GM21528 (cell line): ENCODE measurements around the gene SFXN5.
"Not testable (repeated sequence)": the region's sequence is repeated elsewhere in the genome, so short reads cannot be mapped to it uniquely, and the experiment has no call there.

Source experiments
- ATAC-seq: cut with Tn5 transposase; IDR thresholded peaks from one replicate; pipeline ENCODE4 v1.9.1; 2021; ENCODE audit warnings: mild to moderate bottlenecking, moderate library complexity; ENCODE audit not compliant: unreplicated experiment, low FRiP score

SFXN5 gene, protein sequence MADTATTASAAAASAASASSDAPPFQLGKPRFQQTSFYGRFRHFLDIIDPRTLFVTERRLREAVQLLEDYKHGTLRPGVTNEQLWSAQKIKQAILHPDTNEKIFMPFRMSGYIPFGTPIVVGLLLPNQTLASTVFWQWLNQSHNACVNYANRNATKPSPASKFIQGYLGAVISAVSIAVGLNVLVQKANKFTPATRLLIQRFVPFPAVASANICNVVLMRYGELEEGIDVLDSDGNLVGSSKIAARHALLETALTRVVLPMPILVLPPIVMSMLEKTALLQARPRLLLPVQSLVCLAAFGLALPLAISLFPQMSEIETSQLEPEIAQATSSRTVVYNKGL

DNA sequence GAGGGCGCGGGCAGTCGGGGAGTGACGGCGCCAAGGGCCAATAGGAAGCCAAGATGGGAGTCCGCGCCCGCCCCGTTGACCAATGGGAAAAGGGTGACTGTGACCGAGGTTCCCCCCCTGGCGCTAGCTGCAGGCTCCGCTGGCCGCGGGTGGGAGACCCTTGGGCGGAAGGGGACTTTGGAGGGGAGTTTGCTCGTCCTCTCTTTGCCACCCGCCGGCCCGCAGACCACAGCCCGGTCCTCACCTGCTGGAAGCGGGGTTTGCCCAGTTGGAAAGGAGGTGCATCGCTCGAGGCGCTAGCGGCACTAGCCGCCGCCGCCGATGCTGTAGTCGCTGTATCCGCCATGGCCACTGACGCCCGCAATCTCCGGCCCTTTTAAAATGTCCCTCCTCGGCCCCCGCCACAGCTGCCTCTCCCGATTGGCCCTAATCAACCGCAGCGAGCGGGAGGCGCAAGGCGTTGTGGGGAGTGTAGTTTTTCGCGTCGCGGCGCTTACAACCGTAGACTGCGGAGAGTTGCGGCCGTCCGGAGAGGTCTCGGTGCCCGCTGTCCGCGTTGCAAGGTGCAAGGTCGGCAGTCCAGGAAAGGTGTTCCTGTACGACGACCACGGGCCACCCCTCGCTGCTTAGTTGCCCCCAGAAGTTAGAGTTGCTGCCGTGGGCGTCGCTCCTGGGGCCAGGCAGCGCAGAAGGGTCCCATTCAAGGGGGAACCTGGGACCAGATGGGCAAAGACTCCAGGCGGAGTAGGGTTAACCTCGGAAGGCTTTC, at the start of gene SFXN5:
SFXN5 (minus strand) TSS at position 353 of the 769 bp plus-strand sequence; CDS start at position 346, 7 bp downstream.
- ATAC-seq = peak; percentile 93

DNA sequence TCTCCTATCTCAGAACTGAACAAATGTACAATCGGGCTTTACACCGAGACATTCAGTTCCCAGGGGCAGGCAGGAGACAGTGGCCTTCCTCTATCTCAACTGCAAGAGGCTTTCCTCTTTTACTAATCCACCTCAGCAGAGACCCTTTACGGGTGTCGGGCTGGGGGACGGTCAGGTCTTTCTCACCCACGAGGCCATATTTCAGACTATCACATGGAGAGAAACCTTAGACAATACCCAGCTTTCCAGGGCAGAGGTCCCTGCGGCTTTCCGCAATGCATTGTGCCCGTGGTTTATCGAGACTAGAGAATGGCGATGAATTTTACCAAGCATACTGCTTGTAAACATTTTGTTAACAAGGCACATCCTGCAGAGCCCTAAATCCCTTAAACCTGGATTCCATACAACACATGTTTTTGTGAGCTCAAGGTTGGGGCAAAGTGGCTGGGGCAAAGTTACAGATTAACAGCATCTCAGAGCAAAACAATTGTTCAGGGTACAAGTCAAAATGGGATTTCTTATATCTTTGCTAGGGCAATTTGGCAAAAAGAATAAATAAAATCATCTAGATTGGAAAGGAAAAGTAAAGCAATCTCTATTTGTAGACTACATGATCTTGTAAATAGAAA, 48.2 kb upstream of the SFXN5 start:
- not testable (repeated sequence) for ATAC-seq

DNA sequence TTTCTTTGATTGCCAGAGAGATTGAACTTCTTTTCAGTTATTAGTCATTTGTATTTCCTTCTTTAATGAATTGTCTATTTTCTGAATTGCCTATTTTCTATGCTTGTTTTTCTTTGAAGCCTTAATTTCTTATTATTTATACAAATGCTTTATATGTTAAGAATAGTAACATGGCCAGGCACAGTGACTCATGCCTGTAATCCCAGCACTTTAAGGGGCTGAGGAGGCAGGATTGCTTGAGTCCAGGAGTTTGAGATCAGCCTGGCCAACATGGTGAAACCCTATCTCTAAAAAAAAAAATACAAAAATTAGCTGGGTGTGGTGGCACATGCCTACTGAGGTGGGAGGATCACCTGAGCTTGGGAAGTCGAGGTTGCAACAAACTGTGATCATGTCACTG, 45.9 kb upstream of the SFXN5 start:
- no peak for ATAC-seq

DNA sequence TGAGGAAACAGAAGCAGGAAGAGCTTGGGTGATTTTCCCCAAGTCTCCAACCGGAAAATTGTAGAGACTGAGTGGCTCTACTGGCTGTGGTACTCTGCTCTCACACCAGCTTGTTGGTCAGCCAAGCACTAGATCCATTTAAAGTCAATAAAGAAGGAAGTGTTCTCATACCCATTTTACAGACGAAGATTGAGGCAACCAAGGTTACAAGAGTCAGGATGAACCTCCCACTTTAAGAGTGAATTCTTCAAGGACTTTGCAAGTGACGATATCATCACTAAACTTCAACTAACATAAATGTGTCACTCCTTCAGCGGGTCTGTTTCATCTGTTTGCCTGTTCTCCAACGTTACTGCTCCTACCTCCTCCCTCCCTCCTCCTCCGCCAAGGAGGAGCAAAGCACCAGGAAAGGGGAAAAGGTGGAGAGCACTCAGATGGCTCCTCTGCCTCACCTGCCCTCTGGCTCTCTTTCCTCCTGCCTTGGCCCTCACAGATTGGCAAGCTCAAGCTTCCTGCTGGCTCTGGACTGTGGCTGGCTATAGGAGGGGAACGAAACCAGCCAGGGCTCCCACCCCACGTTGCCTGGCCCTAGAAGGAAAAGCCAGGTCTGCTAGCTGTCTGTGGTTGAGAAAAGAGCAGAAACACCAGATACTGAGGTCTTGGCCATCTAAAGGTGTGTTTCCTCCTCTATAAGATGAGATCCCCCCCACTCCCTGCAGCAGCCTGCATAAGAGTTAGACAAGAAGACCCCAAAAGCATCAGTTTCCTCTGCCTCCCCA, 44.9 kb upstream of the SFXN5 start:
- ATAC-seq = no peak

DNA sequence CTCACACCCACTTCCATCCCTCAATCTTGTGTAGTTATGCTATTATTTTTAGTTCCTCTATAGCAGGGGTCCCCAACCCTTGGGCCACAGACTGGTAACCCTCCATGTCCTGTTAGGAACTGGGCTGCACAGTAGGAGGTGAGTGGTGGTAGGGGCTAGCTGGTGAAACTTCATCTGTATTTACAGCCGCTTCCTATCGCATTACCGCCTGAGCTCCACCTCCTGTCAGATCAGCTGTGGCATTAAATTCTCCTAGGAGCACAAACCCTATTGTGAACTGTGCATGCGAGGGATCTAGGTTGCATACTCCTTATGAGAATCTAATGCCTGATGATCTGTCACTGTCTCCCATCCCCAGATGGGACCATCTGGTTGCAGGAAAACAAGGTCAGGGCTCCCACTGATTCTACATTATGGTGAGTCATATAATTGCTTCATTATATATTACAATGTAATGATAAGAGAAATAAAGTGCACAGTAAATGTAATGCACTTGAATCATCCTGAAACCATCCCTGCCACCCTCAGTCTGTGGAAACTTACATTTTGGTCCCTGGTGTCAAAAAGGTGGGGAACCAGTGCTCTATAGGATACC, 42.9 kb upstream of the SFXN5 start:
- ATAC-seq = no peak

DNA sequence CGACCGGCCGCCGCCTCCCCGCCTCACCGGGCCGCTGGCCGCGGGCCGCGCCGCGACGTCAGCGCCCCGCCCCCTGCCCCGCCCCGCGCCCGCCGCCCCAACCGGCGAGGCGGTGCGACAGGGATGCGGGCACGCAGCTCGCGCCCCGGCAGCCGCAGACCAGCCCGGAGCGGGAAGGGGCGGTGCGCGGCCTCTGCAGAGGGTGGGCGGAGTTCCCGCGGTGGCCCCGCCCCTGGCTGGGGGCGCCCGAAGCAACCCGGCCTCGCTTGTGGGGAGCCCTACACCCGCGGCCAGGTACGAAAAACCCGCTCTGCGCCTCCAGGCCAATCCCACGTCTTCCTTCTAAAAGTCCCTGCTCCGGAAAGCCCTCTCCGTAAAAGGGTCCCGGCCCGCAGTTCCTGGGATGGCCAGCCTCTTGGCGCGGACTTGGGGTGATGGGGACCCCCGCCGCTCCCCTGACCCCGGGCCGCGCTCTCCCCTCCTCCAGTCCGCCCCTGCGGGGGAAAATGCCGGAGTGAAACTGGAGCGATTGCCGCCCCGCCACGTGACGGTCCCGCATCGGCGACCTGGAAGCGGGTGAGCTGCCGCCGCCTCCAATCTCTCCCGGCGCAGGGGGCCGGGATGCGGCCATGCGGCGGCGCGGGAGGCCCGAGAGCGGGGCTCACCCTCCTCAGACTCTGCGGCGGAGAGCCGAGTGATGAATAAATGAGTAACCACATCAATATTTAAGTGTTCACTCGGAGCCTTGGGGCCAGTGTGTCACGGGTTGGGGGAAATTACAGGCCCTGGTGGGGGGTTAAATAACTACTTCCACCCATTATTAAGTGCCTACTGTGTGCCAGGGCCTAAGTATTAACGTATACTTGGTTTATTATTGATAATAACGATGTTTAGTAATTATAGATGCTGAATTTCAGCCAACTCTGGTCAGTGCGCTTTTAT, 41.7 kb upstream of the SFXN5 start, which contains the start of gene RAB11FIP5:
RAB11FIP5 (minus strand) TSS at position 36 of the 942 bp plus-strand sequence. CDS start 171 bp downstream, outside the sequence.
- peak; percentile 59 for ATAC-seq

DNA sequence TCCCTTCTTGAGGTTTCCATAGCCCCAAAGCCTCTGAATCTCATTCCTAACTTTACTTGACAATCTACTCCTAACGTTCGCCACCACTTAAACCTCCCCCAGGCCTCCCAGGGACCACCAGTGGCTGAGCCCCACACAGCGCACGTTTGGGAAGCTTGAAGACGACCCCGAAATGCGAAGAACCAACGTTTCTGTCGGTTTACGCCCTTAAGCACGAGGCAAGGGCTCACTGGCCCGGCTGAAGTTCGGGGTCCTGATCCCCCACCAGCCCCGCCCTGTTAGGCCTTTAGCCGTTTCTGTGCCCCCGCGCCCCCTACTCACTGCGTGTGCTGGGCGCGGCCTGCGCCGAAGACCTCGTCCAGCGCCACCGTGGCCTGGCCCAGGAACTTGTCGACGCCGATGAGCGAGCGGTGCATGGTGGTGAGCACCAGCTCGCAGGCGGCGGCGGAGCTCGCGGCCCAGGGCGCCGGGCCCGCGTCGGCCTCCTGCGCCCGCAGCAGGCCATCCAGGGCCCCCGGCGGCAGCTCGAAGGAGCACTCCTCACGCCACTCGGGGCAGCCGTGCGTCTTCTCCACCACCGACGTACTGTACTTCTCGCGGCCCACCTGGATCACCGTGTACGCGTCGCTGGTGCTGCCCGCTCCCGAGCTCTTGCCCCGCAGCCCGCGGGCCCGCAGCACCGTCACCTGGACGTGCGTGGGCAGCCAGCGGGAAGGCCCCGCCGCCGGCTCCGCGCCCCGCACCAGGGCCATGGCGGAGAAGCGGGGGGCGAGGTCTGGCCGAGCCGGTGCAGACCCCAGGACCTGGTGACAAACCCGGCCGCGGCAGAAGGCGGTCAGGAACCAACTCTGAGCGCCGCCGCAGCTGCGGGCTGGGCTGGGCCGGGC, 40.8 kb upstream of the SFXN5 start:
- peak; percentile 14 for ATAC-seq

DNA sequence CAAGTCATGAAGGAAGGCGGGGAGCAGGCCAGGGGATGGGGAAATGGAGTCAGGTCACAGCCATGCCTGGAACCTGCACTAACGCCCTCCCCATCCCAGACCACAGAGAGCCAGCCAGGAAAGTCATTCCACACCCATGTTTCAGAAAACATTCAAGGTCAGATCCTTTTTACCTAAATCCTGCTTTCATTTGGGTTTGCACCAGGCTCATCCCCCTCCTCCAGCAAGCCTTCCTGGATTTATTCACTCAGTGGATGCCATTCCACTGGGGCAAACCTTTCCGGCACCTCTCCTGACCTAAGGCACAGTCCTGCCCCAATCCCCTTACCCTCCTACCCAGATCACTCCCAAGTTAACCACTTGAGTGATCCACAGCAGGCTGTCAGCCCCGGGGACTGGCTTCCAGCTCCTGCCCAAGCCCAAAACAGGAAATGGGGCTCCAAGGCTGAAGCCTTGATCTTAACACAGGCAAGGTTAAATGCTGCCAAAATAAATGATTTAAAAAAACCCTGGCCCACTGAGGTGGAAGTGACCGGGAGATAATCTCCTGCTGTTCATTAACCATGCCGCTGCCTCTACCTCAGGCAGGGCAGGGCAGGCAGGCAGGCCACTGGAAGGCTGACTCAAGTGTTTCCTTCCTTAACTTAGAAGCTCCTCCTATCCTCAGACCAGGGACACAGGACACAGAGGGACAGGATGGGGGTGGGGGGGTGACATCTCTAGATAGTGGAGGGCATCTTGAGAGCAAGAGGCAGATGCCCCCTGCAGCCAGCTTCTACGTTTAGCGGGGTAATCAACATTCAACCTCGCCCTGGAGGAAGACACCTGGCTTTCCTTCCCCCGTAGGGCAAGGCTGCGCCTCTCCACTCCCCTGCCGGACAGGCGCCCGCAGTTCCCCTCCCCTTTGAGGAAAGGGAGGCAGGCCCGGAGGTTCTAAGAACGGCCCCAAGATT, 39.8 kb upstream of the SFXN5 start:
- no peak for ATAC-seq

DNA sequence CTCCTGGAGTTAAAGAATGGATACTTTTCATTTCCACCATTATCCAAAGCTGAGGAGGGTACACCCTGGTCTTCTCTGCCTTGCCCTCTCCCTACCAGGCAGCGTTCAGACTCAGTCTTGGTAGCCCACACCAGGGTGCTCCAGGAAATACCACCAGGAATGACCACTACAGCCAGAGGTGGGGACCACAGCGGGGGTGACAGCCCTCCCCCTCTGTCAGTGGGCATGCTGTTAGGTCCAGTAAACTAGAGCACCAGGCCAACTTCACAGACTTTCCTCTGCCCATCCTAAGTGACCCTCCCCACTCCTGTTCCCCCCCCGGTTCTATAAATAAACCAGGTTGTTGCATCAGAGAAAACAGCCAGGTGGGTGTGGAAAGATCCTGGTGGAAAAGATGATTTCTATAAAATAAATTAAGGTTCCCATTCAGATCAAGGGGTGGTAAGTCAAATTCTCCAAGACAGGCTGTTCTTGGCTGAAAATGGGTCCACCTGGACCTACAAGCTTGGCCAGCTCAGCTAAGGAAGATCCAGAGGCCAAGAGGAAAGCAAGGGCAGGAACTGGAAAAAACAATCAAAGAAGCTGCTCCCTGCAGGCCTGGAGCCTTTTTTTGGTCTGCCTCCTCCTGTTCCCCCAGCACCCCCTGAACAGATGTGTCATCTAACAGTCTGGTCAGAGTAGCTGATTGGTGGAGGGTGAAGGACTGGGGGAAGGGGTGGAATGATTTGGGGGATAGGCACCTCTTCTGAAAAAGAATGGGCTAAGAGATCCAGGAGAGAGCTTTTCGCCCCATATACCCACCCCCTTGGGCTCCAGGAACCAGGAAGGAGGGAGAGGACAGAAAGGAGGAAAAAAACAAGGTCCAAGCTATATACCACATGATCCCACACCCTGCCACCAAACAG, 38.9 kb upstream of the SFXN5 start:
- no peak for ATAC-seq

DNA sequence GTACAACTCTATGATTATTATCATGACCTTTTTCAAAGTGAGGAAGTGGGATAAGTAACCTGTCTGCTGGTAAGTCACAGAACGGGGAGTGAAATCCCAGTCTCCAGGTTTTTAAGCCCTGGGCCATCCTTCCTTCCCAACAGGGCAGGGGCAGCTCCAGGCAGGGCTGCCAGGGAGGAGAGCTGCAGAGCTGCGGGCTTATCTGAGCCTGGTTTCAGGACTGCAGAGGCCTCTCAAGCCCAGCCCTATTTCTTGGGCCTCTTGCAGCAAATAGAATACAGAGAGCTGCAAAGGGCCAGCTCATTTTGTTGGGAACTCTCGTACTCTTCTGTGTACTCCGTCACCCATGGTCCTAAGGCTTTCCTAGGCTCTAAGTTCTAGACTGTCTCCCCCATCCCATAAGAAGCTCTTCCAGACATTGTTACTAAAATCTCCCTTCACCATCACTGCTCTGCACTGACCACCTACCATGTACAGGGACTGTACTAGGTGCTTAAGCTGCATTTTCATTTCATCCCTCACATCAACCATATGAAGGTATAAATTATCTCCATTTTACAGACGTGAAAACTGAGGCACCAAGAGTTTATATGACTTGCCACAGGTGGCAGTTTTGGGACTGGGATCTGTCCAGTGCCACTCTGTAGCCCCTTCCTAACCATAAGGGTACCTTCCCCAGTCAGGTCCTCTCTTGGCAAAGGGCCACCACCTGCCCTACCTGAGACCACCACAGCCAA, 38.1 kb upstream of the SFXN5 start:
- no peak for ATAC-seq

DNA sequence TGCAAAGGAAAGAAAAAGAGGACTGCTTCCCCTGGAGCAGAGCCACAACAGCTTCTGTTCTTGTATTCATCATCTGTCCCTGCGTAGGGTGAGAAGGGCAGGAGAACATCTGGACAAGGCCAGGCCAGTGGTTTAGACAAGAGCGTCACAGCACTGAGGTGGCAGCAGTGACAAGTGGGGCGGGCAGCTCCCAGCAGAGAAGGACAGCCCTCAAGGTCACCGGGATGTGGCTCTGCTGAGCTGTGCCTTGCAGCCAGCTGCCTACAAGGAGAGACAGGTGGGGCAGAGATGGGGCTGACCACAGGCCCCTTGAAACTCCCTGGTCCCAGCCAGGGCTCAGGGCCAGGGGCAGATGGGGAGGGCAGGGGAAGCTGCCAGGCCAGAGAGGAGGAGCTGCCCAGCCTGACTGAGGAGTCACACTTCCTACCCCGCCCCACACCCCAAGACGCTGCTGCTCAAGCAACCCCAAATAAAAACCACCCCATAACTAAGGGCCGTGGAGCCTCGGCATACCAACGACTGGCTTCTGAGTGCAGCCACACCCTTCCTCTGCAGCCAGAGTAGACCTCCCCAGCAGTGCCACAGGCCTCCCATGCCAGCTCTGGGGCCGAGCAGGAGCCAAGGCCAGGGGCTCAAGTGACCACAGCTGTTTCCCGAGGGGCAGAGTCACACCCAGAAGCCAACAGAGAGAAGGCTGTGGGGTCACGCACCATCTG, 35.9 kb upstream of the SFXN5 start:
- ATAC-seq = no peak

DNA sequence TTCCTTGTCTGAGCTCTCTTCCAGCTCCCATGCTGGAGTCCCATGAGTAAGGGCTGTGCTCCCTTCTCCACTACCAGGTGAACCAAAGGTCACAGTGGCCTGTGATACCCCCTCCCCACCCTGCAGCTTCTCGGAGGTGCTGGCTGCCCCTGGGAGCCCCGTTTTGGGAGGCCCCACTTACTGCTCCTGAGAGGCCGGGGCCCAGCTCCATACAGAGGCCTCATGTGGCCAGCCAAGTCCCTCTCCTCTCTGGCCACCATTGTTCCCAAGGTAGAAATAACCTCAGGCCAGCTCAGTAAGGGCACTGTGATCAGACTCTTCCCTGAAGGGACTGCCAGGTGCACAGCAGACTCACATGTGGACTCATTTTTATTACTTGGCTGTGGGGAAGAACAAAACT, 35.3 kb upstream of the SFXN5 start:
- no peak for ATAC-seq

DNA sequence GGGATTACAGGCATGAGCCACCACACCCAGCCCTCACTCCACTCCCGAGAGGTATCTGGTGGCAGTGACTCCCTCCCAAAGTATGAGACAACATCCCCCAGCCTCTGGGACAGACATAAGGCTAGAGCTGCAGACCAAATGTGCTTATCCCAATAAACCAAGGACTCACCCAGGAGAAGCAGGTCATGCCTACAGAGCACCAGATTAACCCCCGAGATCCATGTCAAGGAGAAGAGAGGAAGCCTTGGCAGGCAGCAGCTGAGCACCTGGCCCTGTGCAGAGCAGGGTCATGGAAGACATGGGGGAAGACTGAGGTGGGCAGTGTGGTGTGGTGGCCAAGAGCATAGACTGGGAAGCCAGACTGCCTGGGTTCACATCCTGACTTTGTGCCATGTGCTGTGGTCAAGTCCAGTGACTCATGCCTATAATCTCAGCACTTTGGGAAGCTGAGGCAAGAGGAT, 34.0 kb upstream of the SFXN5 start:
- ATAC-seq = no peak

DNA sequence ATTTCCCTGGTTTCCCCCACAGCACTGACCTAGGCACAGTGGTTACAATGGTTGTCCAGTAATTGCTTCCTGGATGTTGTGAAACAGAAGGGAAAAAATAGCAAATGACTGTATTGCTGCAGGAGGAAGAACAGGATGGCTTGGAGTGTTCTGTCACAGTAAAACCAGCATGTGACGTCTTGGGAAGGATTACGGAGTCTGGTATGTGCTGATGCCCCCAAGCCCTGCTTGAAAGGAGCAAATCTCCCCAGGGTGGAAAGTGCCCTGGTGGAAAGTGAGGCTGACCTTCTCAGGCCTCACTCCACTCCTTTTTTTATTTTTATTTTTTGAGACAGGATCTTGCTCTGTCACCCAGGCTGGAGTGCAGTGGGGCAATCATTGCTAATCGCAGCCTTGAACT, 33.4 kb upstream of the SFXN5 start:
- ATAC-seq = no peak
